T-helper 2 cell treated with Interferon-gamma antibody and Interleukin-4, amounts not matched to agents 5 μg/mL and 100 μg/mL, for 36 hours (primary cell): Measurements from ENCODE around the gene GDPD4.
"Not testable (repeated sequence)": the region's sequence is repeated elsewhere in the genome, so short reads cannot be mapped to it uniquely, and the experiment has no call there.

ENCODE experiments used
- DNase-seq: peaks from one replicate; pipeline ENCODE4 v3.0.0; 2021; ENCODE audit warnings: low spot score
- H3K27ac Mint-ChIP-seq: one replicate; pipeline ENCODE4 v1.8.0; 2021; ENCODE audit warnings: mild to moderate bottlenecking, mixed read lengths
- H3K27me3 Mint-ChIP-seq: one replicate; pipeline ENCODE4 v1.8.0; 2021; ENCODE audit warnings: low read depth, mixed read lengths
- H3K36me3 Mint-ChIP-seq: one replicate; pipeline ENCODE4 v1.8.0; 2021; ENCODE audit warnings: low read depth, mixed read lengths
- H3K4me1 Mint-ChIP-seq: one replicate; pipeline ENCODE4 v1.8.0; 2021; ENCODE audit warnings: low read depth, mixed read lengths
- H3K4me3 Mint-ChIP-seq: one replicate; pipeline ENCODE4 v1.8.0; 2022; ENCODE audit warnings: mild to moderate bottlenecking, moderate library complexity, mixed read lengths
- H3K9me3 Mint-ChIP-seq: one replicate; pipeline ENCODE4 v1.8.0; 2021; ENCODE audit warnings: mixed read lengths

GDPD4 gene

GRCh38 chr11:77311701-77312100 is 10.2 kb upstream of the GDPD4 start:
- Mint-ChIP-seq H3K4me3 (no peak overlapping the region), H3K4me1 (no peaks in the 10 kb centered on the region), H3K27me3 (peaks cover 5% of the 10 kb centered on the region), H3K9me3 (no peaks in the 10 kb centered on the region), H3K27ac (no peak overlapping the region), H3K36me3 (no peaks in the 10 kb centered on the region)
- DNase-seq: no peak

GRCh38 chr11:77310721-77311120 is 9.2 kb upstream of the GDPD4 start:
- H3K36me3 Mint-ChIP-seq: no peaks in the 10 kb centered on the region
- H3K4me1 Mint-ChIP-seq: no peaks in the 10 kb centered on the region
- H3K4me3 Mint-ChIP-seq: no peak overlapping the region
- no peak overlapping the region for H3K27ac Mint-ChIP-seq
- no peaks in the 10 kb centered on the region for H3K27me3 Mint-ChIP-seq
- no peak for DNase-seq
- no peaks in the 10 kb centered on the region for H3K9me3 Mint-ChIP-seq

- no peaks in the 10 kb centered on the region for H3K9me3 Mint-ChIP-seq
- no peak overlapping the region for H3K27ac Mint-ChIP-seq
- H3K36me3 Mint-ChIP-seq: no peaks in the 10 kb centered on the region
These were observed 8.1 kb upstream of the GDPD4 start for GRCh38 chr11:77309401-77310085.

GRCh38 chr11:77308838-77309237 is 7.4 kb upstream of the GDPD4 start:
- no peak overlapping the region for H3K4me3 Mint-ChIP-seq
- H3K27me3 Mint-ChIP-seq: no peaks in the 10 kb centered on the region
- no peak for DNase-seq
- no peaks in the 10 kb centered on the region for H3K36me3 Mint-ChIP-seq
- H3K9me3 Mint-ChIP-seq: no peaks in the 10 kb centered on the region
- no peaks in the 10 kb centered on the region for H3K4me1 Mint-ChIP-seq
- no peak overlapping the region for H3K27ac Mint-ChIP-seq

More at GRCh38 chr11:77309401-77310085, 8.1 kb upstream of the GDPD4 start:
- Mint-ChIP-seq H3K27me3 (no peaks in the 10 kb centered on the region), H3K4me1 (no peaks in the 10 kb centered on the region), H3K4me3 (no peak overlapping the region)
- no peak for DNase-seq

- Mint-ChIP-seq H3K36me3 (no peaks in the 10 kb centered on the region), H3K27me3 (no peaks in the 10 kb centered on the region), H3K4me1 (peaks cover 2% of the 10 kb centered on the region), H3K4me3 (no peak overlapping the region), H3K27ac (no peak overlapping the region), H3K9me3 (no peaks in the 10 kb centered on the region)
- no peak for DNase-seq
These were observed 1.8 kb upstream of the GDPD4 start for GRCh38 chr11:77303328-77303727.

GRCh38 chr11:77302752-77303151 is 1.3 kb upstream of the GDPD4 start:
- no peak for DNase-seq
- no peaks in the 10 kb centered on the region for H3K36me3 Mint-ChIP-seq
- H3K27me3 Mint-ChIP-seq: no peaks in the 10 kb centered on the region
- H3K9me3 Mint-ChIP-seq: no peaks in the 10 kb centered on the region
- no peak overlapping the region for H3K4me3 Mint-ChIP-seq
- no peak overlapping the region for H3K27ac Mint-ChIP-seq
- peaks cover 2% of the 10 kb centered on the region for H3K4me1 Mint-ChIP-seq

- Mint-ChIP-seq H3K27ac (no peak overlapping the region), H3K36me3 (no peaks in the 10 kb centered on the region), H3K4me1 (peaks cover 2% of the 10 kb centered on the region)
These were observed 791 bp downstream of the GDPD4 start for GRCh38 chr11:77300695-77301094.

GRCh38 chr11:77300028-77300427 is 1.5 kb downstream of the GDPD4 start:
- not testable (repeated sequence) for H3K4me1 Mint-ChIP-seq, DNase-seq, H3K27ac Mint-ChIP-seq, H3K27me3 Mint-ChIP-seq, H3K9me3 Mint-ChIP-seq, H3K4me3 Mint-ChIP-seq, H3K36me3 Mint-ChIP-seq

More at GRCh38 chr11:77300695-77301094, 791 bp downstream of the GDPD4 start:
- Mint-ChIP-seq H3K27me3 (no peaks in the 10 kb centered on the region), H3K9me3 (no peaks in the 10 kb centered on the region), H3K4me3 (no peak overlapping the region)
- no peak for DNase-seq

- H3K36me3 Mint-ChIP-seq: no peaks in the 10 kb centered on the region
- no peaks in the 10 kb centered on the region for H3K9me3 Mint-ChIP-seq
These were observed 1.9 kb downstream of the GDPD4 start for GRCh38 chr11:77299528-77299993.

GRCh38 chr11:77294040-77294439 is 7.4 kb downstream of the GDPD4 start:
- peaks cover 15% of the 10 kb centered on the region for H3K27me3 Mint-ChIP-seq
- H3K4me3 Mint-ChIP-seq: no peak overlapping the region
- no peak for DNase-seq
- no peaks in the 10 kb centered on the region for H3K9me3 Mint-ChIP-seq
- peaks cover 4% of the 10 kb centered on the region for H3K4me1 Mint-ChIP-seq
- H3K36me3 Mint-ChIP-seq: no peaks in the 10 kb centered on the region
- no peak overlapping the region for H3K27ac Mint-ChIP-seq

More at GRCh38 chr11:77299528-77299993, 1.9 kb downstream of the GDPD4 start:
- H3K27me3 Mint-ChIP-seq: no peaks in the 10 kb centered on the region
- H3K4me3 Mint-ChIP-seq: no peak overlapping the region
- no peak for DNase-seq
- no peak overlapping the region for H3K27ac Mint-ChIP-seq
- peaks cover 3% of the 10 kb centered on the region for H3K4me1 Mint-ChIP-seq

- Mint-ChIP-seq H3K4me1 (peaks cover 4% of the 10 kb centered on the region), H3K9me3 (no peaks in the 10 kb centered on the region), H3K4me3 (no peak overlapping the region), H3K27ac (no peak overlapping the region), H3K36me3 (no peaks in the 10 kb centered on the region), H3K27me3 (peaks cover 26% of the 10 kb centered on the region)
- no peak for DNase-seq
These were observed 11.7 kb downstream of the GDPD4 start for GRCh38 chr11:77289737-77290136.

- H3K4me1 Mint-ChIP-seq: no peaks in the 10 kb centered on the region
- H3K36me3 Mint-ChIP-seq: no peaks in the 10 kb centered on the region
- H3K27ac Mint-ChIP-seq: no peak overlapping the region
- H3K4me3 Mint-ChIP-seq: no peak overlapping the region
- H3K9me3 Mint-ChIP-seq: no peaks in the 10 kb centered on the region
- H3K27me3 Mint-ChIP-seq: peaks cover 27% of the 10 kb centered on the region
- DNase-seq: no peak
These were observed 13.7 kb downstream of the GDPD4 start for GRCh38 chr11:77287615-77288273.

- Mint-ChIP-seq H3K36me3 (no peaks in the 10 kb centered on the region), H3K27me3 (peaks cover 27% of the 10 kb centered on the region), H3K4me3 (no peak overlapping the region), H3K9me3 (no peaks in the 10 kb centered on the region), H3K4me1 (no peaks in the 10 kb centered on the region), H3K27ac (no peak overlapping the region)
- DNase-seq: no peak
These were observed 14.3 kb downstream of the GDPD4 start for GRCh38 chr11:77287136-77287535.

GRCh38 chr11:77284476-77285468 is 16.7 kb downstream of the GDPD4 start:
- no peak for DNase-seq
- Mint-ChIP-seq H3K27me3 (peaks cover 26% of the 10 kb centered on the region), H3K9me3 (no peaks in the 10 kb centered on the region), H3K36me3 (no peaks in the 10 kb centered on the region), H3K4me3 (no peak overlapping the region), H3K27ac (no peak overlapping the region), H3K4me1 (no peaks in the 10 kb centered on the region)
